ENCODE data around the gene C11orf97. TPM values are rescaled to one million over a fixed set of nuclear protein-coding genes. Genes with fewer than 3 reads are reported as not detected.

The C11orf97 gene
- total RNA-seq, 2 donors from 2014 or later = not detected

GRCh38 chr11:94513091-94513490, 830 bp downstream of the C11orf97 start:
- H3K4me1 Mint-ChIP-seq = no peaks in the 10 kb centered on the region
- peaks cover 18% of the 10 kb centered on the region for H3K27me3 Mint-ChIP-seq
- no peaks in the 10 kb centered on the region for H3K9me3 Mint-ChIP-seq
- H3K27ac Mint-ChIP-seq = no peak overlapping the region
- ATAC-seq (replicated peaks) = no peak
- H3K4me3 Mint-ChIP-seq = peak overlapping the region; percentile 70
- H3K36me3 Mint-ChIP-seq (ENCODE audit: low read depth) = no peaks in the 10 kb centered on the region

GRCh38 chr11:94515398-94515797, 3.1 kb downstream of the C11orf97 start:
- H3K27ac Mint-ChIP-seq = no peak overlapping the region
- no peaks in the 10 kb centered on the region for H3K4me1 Mint-ChIP-seq
- H3K4me3 Mint-ChIP-seq = no peak overlapping the region
- no peaks in the 10 kb centered on the region for H3K36me3 Mint-ChIP-seq (ENCODE audit: low read depth)
- peaks cover 18% of the 10 kb centered on the region for H3K27me3 Mint-ChIP-seq
- no peaks in the 10 kb centered on the region for H3K9me3 Mint-ChIP-seq
- ATAC-seq (replicated peaks) = no peak

GRCh38 chr11:94516725-94517124, 4.5 kb downstream of the C11orf97 start:
- H3K4me3 Mint-ChIP-seq = no peak overlapping the region
- H3K9me3 Mint-ChIP-seq = no peaks in the 10 kb centered on the region
- no peak for ATAC-seq (replicated peaks)
- no peaks in the 10 kb centered on the region for H3K36me3 Mint-ChIP-seq (ENCODE audit: low read depth)
- peaks cover 10% of the 10 kb centered on the region for H3K27me3 Mint-ChIP-seq
- H3K27ac Mint-ChIP-seq = no peak overlapping the region
- H3K4me1 Mint-ChIP-seq = no peaks in the 10 kb centered on the region

GRCh38 chr11:94518300-94518699, 6.0 kb downstream of the C11orf97 start:
- no peaks in the 10 kb centered on the region for H3K9me3 Mint-ChIP-seq
- no peak overlapping the region for H3K4me3 Mint-ChIP-seq
- peaks cover 5% of the 10 kb centered on the region for H3K27me3 Mint-ChIP-seq
- H3K36me3 Mint-ChIP-seq (ENCODE audit: low read depth) = no peaks in the 10 kb centered on the region
- ATAC-seq (replicated peaks) = no peak
- H3K27ac Mint-ChIP-seq = no peak overlapping the region
- H3K4me1 Mint-ChIP-seq = no peaks in the 10 kb centered on the region

- no peaks in the 10 kb centered on the region for H3K9me3 Mint-ChIP-seq
- no peak overlapping the region for H3K4me3 Mint-ChIP-seq
- H3K27me3 Mint-ChIP-seq = peaks cover 5% of the 10 kb centered on the region
- H3K4me1 Mint-ChIP-seq = no peaks in the 10 kb centered on the region
- no peak for ATAC-seq (replicated peaks)
- H3K27ac Mint-ChIP-seq = no peak overlapping the region
- no peaks in the 10 kb centered on the region for H3K36me3 Mint-ChIP-seq (ENCODE audit: low read depth)
Observed at GRCh38 chr11:94519478-94520084, 7.3 kb downstream of the C11orf97 start.

- no peaks in the 10 kb centered on the region for H3K9me3 Mint-ChIP-seq
- no peak overlapping the region for H3K4me3 Mint-ChIP-seq
- ATAC-seq (replicated peaks) = no peak
- H3K27ac Mint-ChIP-seq = no peak overlapping the region
- H3K27me3 Mint-ChIP-seq = peaks cover 10% of the 10 kb centered on the region
- no peaks in the 10 kb centered on the region for H3K36me3 Mint-ChIP-seq (ENCODE audit: low read depth)
- H3K4me1 Mint-ChIP-seq = no peaks in the 10 kb centered on the region
Observed at GRCh38 chr11:94521684-94522083, 9.4 kb downstream of the C11orf97 start.

- Mint-ChIP-seq H3K36me3 (ENCODE audit: low read depth) (no peaks in the 10 kb centered on the region), H3K9me3 (no peaks in the 10 kb centered on the region), H3K4me3 (no peak overlapping the region), H3K27ac (no peak overlapping the region), H3K4me1 (no peaks in the 10 kb centered on the region), H3K27me3 (peaks cover 18% of the 10 kb centered on the region)
- ATAC-seq (replicated peaks) = no peak
Observed at GRCh38 chr11:94524341-94524740, 12.1 kb downstream of the C11orf97 start.

- H3K36me3 Mint-ChIP-seq (ENCODE audit: low read depth) = no peaks in the 10 kb centered on the region
- no peak overlapping the region for H3K4me3 Mint-ChIP-seq
Observed at GRCh38 chr11:94525546-94526324, 13.5 kb downstream of the C11orf97 start.

GRCh38 chr11:94526645-94527438, 14.6 kb downstream of the C11orf97 start:
- Mint-ChIP-seq H3K36me3 (ENCODE audit: low read depth) (no peaks in the 10 kb centered on the region), H3K9me3 (no peaks in the 10 kb centered on the region), H3K27me3 (peaks cover 25% of the 10 kb centered on the region), H3K27ac (no peak overlapping the region), H3K4me1 (no peaks in the 10 kb centered on the region), H3K4me3 (no peak overlapping the region)
- ATAC-seq (replicated peaks) = no peak

More at GRCh38 chr11:94525546-94526324, 13.5 kb downstream of the C11orf97 start:
- H3K27me3 Mint-ChIP-seq = peaks cover 22% of the 10 kb centered on the region
- H3K27ac Mint-ChIP-seq = no peak overlapping the region
- no peaks in the 10 kb centered on the region for H3K9me3 Mint-ChIP-seq
- H3K4me1 Mint-ChIP-seq = no peaks in the 10 kb centered on the region
- no peak for ATAC-seq (replicated peaks)

- Mint-ChIP-seq H3K36me3 (ENCODE audit: low read depth) (no peaks in the 10 kb centered on the region), H3K27me3 (peaks cover 26% of the 10 kb centered on the region), H3K4me3 (no peak overlapping the region), H3K27ac (no peak overlapping the region), H3K9me3 (no peaks in the 10 kb centered on the region), H3K4me1 (no peaks in the 10 kb centered on the region)
- no peak for ATAC-seq (replicated peaks)
Observed at GRCh38 chr11:94528551-94528950, 16.3 kb downstream of the C11orf97 start.

- no peaks in the 10 kb centered on the region for H3K36me3 Mint-ChIP-seq (ENCODE audit: low read depth)
- no peaks in the 10 kb centered on the region for H3K4me1 Mint-ChIP-seq
- ATAC-seq (replicated peaks) = no peak
- no peak overlapping the region for H3K27ac Mint-ChIP-seq
- H3K9me3 Mint-ChIP-seq = no peaks in the 10 kb centered on the region
- H3K4me3 Mint-ChIP-seq = no peak overlapping the region
- peaks cover 31% of the 10 kb centered on the region for H3K27me3 Mint-ChIP-seq
Observed at GRCh38 chr11:94532211-94532610, 19.9 kb downstream of the C11orf97 start.

GRCh38 chr11:94533206-94533605, 20.9 kb downstream of the C11orf97 start:
- Mint-ChIP-seq H3K4me1 (no peaks in the 10 kb centered on the region), H3K4me3 (no peak overlapping the region)

GRCh38 chr11:94533696-94534630, 21.7 kb downstream of the C11orf97 start:
- no peak for ATAC-seq (replicated peaks)
- Mint-ChIP-seq H3K4me1 (no peaks in the 10 kb centered on the region), H3K4me3 (no peak overlapping the region), H3K27ac (no peak overlapping the region), H3K27me3 (peaks cover 28% of the 10 kb centered on the region), H3K9me3 (no peaks in the 10 kb centered on the region), H3K36me3 (ENCODE audit: low read depth) (no peaks in the 10 kb centered on the region)

More at GRCh38 chr11:94533206-94533605, 20.9 kb downstream of the C11orf97 start:
- Mint-ChIP-seq H3K27me3 (peaks cover 31% of the 10 kb centered on the region), H3K9me3 (no peaks in the 10 kb centered on the region), H3K27ac (no peak overlapping the region), H3K36me3 (ENCODE audit: low read depth) (no peaks in the 10 kb centered on the region)
- ATAC-seq (replicated peaks) = no peak

GRCh38 chr11:94536386-94536785, 24.1 kb downstream of the C11orf97 start:
- no peaks in the 10 kb centered on the region for H3K36me3 Mint-ChIP-seq (ENCODE audit: low read depth)
- H3K4me3 Mint-ChIP-seq = no peak overlapping the region
- H3K27ac Mint-ChIP-seq = no peak overlapping the region
- H3K4me1 Mint-ChIP-seq = no peaks in the 10 kb centered on the region
- H3K27me3 Mint-ChIP-seq = peaks cover 19% of the 10 kb centered on the region
- no peaks in the 10 kb centered on the region for H3K9me3 Mint-ChIP-seq
- no peak for ATAC-seq (replicated peaks)

Data from activated T-helper 17 cell treated with anti-CD3 and anti-CD28 coated beads, Interleukin-2, amount 50 U/mL, for 72 hours (primary cell).